K562 (cell line): Measurements from ENCODE around the gene CHCHD1. TPM values are rescaled to one million over a fixed set of nuclear protein-coding genes. Genes with fewer than 3 reads are reported as not detected.

ENCODE experiments used
- BDP1 ChIP-seq: IDR thresholded peaks from 3 replicates; pipeline ENCODE4 v1.6.1; 2011; ENCODE audit not compliant: insufficient read length, insufficient read depth
- CBFA2T2 ChIP-seq: fragments of 450-650 bp; conservative IDR thresholded peaks from 2 replicates; pipeline ENCODE4 v1.6.1; 2017; ENCODE audit warnings: mild to moderate bottlenecking
- GABPB2 ChIP-seq: fragments of 250-450 bp; sonication (Bioruptor Pico); conservative IDR thresholded peaks from 2 replicates; pipeline ENCODE4 v1.5.1; 2021; ENCODE audit warnings: mild to moderate bottlenecking
- JUND ChIP-seq, 2 experiments: IDR thresholded peaks; 2 replicates in 1 of 2; 3 replicates in 1 of 2; pipeline ENCODE4 v1.6.1; 2011; ENCODE audit warnings: borderline replicate concordance in 2 of 2, low read depth in 2 of 2, low read length in 2 of 2, improper control_type of control experiment in 1 of 2, missing biosample characterization in 1 of 2, missing genetic modification characterization in 1 of 2, missing genetic modification reagents in 1 of 2
- SNAPC5 ChIP-seq: fragments of 250-450 bp; sonication (Bioruptor Pico); IDR thresholded peaks from 2 replicates; pipeline ENCODE4 v1.8.0; 2021; ENCODE audit warnings: moderate library complexity, mild to moderate bottlenecking, inconsistent platforms
- YY1 ChIP-seq, 3 experiments: IDR thresholded peaks; 2 replicates each; pipeline ENCODE4 v1.6.1; 2011; ENCODE audit warnings: low read length in 2 of 3, mild to moderate bottlenecking in 2 of 3, moderate library complexity in 2 of 3, borderline replicate concordance in 1 of 3, control low read depth in 1 of 3, low read depth in 1 of 3; ENCODE audit not compliant: insufficient read depth in 3 of 3, insufficient replicate concordance in 2 of 3, control insufficient read depth in 1 of 3, insufficient read length in 1 of 3; ENCODE audit errors: extremely low read depth in 1 of 3
- ZNF41 ChIP-seq: fragments of 250-450 bp; sonication (Bioruptor Pico); conservative IDR thresholded peaks from 2 replicates; pipeline ENCODE4 v1.4.0; 2020; ENCODE audit warnings: mild to moderate bottlenecking
- ZNF764 ChIP-seq: fragments of 250-450 bp; sonication (Bioruptor Pico); IDR thresholded peaks from 2 replicates; pipeline ENCODE4 v1.4.0; 2020; ENCODE audit warnings: low read depth, mild to moderate bottlenecking, moderate library complexity
- polyA plus RNA-seq, 8 experiments: library from polyadenylated mRNA; depleted of rRNA in 4 of 8; stranded (reverse) in 5 of 8; unstranded in 3 of 8; fragments of >200 nt; fragmentation: Nextera tagmentation in 2 of 8; fragmentation: Illumina TruSeq in 1 of 8; extraction: Ambion mirVana in 2 of 8; extraction: Trizol in 1 of 8; gene quantifications; 2 replicates each; pipeline versions ENCODE4 v1.2.1 to v1.2.3, GENCODE V29; 2011 to 2014; ENCODE audit warnings: inconsistent platforms in 1 of 8, missing spikeins in 1 of 8
- total RNA-seq, 7 experiments: library from RNA; depleted of rRNA in 6 of 7; stranded (reverse); fragments of >200 nt in 6 of 7; fragmentation: Illumina TruSeq in 2 of 7; extraction: Trizol in 2 of 7; gene quantifications; 2 replicates each; pipeline versions ENCODE4 v1.2.1 to v1.2.3, GENCODE V29; 2011 to 2021; ENCODE audit warnings: low replicate concordance in 1 of 7
- TF ChIP-seq, protein P1 (sequence below): IDR thresholded peaks from 2 replicates; pipeline ENCODE4 v1.6.1; 2016; ENCODE audit warnings: missing genetic modification characterization, missing compliant biosample characterization
- TF ChIP-seq, protein P2 (sequence below): conservative IDR thresholded peaks from 2 replicates; pipeline ENCODE4 v1.6.1; 2011; ENCODE audit warnings: low read depth, mild to moderate bottlenecking, low read length; ENCODE audit not compliant: control insufficient read depth

Gene CHCHD1
- total and polyA plus RNA-seq, 9 of the 15 experiments (the other 6 are each of a cell fraction or from before 2014, with no cell fraction given), result 52.9 to 126 (median 83.4) TPM

DNA sequence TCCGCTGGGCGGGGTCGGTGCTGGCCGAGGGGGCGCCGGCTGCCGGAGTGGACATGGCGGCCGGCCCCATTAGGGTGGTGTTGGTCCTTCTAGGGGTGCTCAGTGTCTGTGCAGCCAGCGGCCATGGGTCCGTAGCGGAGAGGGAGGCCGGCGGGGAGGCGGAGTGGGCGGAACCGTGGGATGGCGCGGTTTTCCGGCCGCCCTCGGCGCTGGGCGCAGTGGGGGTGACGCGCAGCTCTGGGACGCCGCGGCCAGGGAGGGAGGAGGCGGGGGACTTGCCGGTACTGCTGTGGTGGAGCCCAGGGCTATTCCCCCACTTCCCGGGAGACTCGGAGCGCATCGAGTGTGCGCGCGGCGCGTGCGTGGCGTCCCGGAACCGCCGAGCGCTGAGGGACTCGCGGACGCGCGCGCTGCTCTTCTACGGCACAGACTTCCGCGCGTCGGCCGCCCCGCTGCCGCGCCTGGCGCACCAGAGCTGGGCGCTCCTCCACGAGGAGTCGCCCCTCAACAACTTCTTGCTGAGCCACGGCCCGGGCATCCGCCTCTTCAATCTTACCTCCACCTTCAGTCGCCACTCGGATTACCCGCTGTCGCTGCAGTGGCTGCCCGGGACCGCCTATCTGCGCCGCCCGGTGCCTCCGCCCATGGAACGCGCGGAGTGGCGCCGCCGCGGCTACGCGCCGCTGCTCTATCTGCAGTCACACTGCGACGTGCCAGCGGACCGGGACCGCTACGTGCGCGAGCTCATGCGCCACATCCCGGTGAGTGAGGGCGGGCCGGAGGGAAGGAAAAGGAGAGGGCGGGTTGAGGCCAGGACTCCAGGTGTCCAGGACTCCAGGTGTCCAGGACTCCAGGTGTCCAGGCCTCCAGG lies 9.3 kb upstream of the CHCHD1 start (continued):
- peak; percentile 44 to 86 (median 81) for TF ChIP-seq YY1 (IDR thresholded peaks at IDR 0.05; ENCODE audit: borderline replicate concordance in 1 of 3, control insufficient read depth in 1 of 3, extremely low read depth in 1 of 3, insufficient read depth in 3 of 3, insufficient read length in 1 of 3, insufficient replicate concordance in 2 of 3, low read depth in 1 of 3, low read length in 2 of 3)
- 0 out of 2 replicates have a peak, but pooled peaks have one; percentile 6 for TF ChIP-seq ZNF764 (CRISPR knock-in tag)
- no peak for TF ChIP-seq BDP1
- no peak for TF ChIP-seq SNAPC5 (CRISPR knock-in tag)
- TF ChIP-seq GABPB2, result peak; percentile 85; the same call in 1 of the 2 replicates
- TF ChIP-seq JUND (IDR thresholded peaks at IDR 0.05; ENCODE audit: borderline replicate concordance, low read depth, low read length), result peak; percentile 32; the same call in 1 of the 2 replicates
- no peak; the same call in 2 of the 3 replicates for TF ChIP-seq JUND (tag; IDR thresholded peaks at IDR 0.05; ENCODE audit: borderline replicate concordance, low read depth, low read length)
- TF ChIP-seq CBFA2T2, result no peak
- TF ChIP-seq, protein P1, sequence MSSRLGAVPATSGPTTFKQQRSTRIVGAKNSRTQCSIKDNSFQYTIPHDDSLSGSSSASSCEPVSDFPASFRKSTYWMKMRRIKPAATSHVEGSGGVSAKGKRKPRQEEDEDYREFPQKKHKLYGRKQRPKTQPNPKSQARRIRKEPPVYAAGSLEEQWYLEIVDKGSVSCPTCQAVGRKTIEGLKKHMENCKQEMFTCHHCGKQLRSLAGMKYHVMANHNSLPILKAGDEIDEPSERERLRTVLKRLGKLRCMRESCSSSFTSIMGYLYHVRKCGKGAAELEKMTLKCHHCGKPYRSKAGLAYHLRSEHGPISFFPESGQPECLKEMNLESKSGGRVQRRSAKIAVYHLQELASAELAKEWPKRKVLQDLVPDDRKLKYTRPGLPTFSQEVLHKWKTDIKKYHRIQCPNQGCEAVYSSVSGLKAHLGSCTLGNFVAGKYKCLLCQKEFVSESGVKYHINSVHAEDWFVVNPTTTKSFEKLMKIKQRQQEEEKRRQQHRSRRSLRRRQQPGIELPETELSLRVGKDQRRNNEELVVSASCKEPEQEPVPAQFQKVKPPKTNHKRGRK (tag), result no peak
- TF ChIP-seq, protein P2, sequence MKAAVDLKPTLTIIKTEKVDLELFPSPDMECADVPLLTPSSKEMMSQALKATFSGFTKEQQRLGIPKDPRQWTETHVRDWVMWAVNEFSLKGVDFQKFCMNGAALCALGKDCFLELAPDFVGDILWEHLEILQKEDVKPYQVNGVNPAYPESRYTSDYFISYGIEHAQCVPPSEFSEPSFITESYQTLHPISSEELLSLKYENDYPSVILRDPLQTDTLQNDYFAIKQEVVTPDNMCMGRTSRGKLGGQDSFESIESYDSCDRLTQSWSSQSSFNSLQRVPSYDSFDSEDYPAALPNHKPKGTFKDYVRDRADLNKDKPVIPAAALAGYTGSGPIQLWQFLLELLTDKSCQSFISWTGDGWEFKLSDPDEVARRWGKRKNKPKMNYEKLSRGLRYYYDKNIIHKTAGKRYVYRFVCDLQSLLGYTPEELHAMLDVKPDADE, result peak; percentile 73
- TF ChIP-seq ZNF41 (CRISPR knock-in tag), result no peak
